Aorta (tissue), 5 donors: ENCODE results near the gene FANCC. TPM values are rescaled to one million over a fixed set of nuclear protein-coding genes. Genes with fewer than 3 reads are reported as not detected.
"Not testable (repeated sequence)": the region's sequence is repeated elsewhere in the genome, so short reads cannot be mapped to it uniquely, and the experiment has no call there.

Source experiments
- ATAC-seq: fragments of 200-7000 bp; cut with Tn5 transposase; one replicate; pipeline ENCODE4 v1.9.1; 2022; ENCODE audit warnings: moderate library complexity; ENCODE audit not compliant: low FRiP score
- DNase-seq, 2 donors: peaks; one replicate each; pipeline ENCODE4 v3.0.0-alpha.2; 2020
- H3K27ac ChIP-seq, 2 donors: one replicate each; pipeline ENCODE4 v1.5.1; 2013; ENCODE audit warnings: low read length in 2 of 2, mild to moderate bottlenecking in 2 of 2, moderate library complexity in 2 of 2, control low read depth in 1 of 2, inconsistent platforms in 1 of 2, low read depth in 1 of 2
- H3K27me3 ChIP-seq, 2 donors: one replicate each; pipeline ENCODE4 v1.6.1; 2013; ENCODE audit warnings: control low read depth in 1 of 2, low read length in 1 of 2, mild to moderate bottlenecking in 1 of 2, moderate library complexity in 1 of 2; ENCODE audit not compliant: insufficient read depth in 2 of 2, control insufficient read depth in 1 of 2
- H3K36me3 ChIP-seq, 2 donors: one replicate each; pipeline ENCODE4 v1.6.1; 2013; ENCODE audit warnings: control low read depth in 1 of 2, low read length in 1 of 2, mild to moderate bottlenecking in 1 of 2; ENCODE audit not compliant: insufficient read depth in 2 of 2, control insufficient read depth in 1 of 2
- H3K4me1 ChIP-seq, 2 donors: one replicate each; pipeline ENCODE4 v1.6.1; 2013; ENCODE audit warnings: low read length in 2 of 2, control low read depth in 1 of 2, mild to moderate bottlenecking in 1 of 2, moderate library complexity in 1 of 2; ENCODE audit not compliant: insufficient read depth in 2 of 2, control insufficient read depth in 1 of 2
- H3K4me3 ChIP-seq, 2 donors: one replicate each; pipeline ENCODE4 v1.5.1; 2013; ENCODE audit warnings: low read length in 2 of 2, control low read depth in 1 of 2, mild to moderate bottlenecking in 1 of 2
- H3K9me3 ChIP-seq: one replicate; pipeline ENCODE4 v1.6.1; 2013; ENCODE audit warnings: mild to moderate bottlenecking, low read length; ENCODE audit not compliant: control insufficient read depth
- WGBS, 2 donors: extraction: QIAGEN DNeasy Blood & Tissue Kit; methylation state at CpG; one replicate each; pipeline ENCODE4 v1.1.7; 2013; 5-methylcytosine and 5-hydroxymethylcytosine counted together
- intact Hi-C, 2 donors: fragments of 100-400 bp; cut with DNase I; formaldehyde crosslinking; loops; one replicate each; pipeline versions ENCODE4 v1.14.2 to v1.15.0; 2022
- polyA plus RNA-seq, 2 donors: library from polyadenylated mRNA; stranded (reverse); fragments of 200-250 nt; gene quantifications; one replicate each; pipeline ENCODE4 v1.2.3, GENCODE V29; 2013
- total RNA-seq, 2 donors: library from RNA; stranded (reverse); fragmentation: NEBNext Ultra II Directional; extraction: Animal tissue kit (Norgen Biotek cat#: 25700); gene quantifications; one replicate each; pipeline ENCODE4 v1.2.1, GENCODE V29; 2021
- donor health status: healthy with polysubstance abuse.
- donor health status: Bipolar disorder and iron deficiency.
- donor health status: DM: no; HTN: no; CAD: no.
- donor health status: DM: no; HTN: no; CAD: no.
- donor health status: DM: yes; HTN: yes; CAD: no.

The FANCC gene
- total and polyA plus RNA-seq, 4 donors: 1.5 to 10.9 (median 5.8) TPM

DNA sequence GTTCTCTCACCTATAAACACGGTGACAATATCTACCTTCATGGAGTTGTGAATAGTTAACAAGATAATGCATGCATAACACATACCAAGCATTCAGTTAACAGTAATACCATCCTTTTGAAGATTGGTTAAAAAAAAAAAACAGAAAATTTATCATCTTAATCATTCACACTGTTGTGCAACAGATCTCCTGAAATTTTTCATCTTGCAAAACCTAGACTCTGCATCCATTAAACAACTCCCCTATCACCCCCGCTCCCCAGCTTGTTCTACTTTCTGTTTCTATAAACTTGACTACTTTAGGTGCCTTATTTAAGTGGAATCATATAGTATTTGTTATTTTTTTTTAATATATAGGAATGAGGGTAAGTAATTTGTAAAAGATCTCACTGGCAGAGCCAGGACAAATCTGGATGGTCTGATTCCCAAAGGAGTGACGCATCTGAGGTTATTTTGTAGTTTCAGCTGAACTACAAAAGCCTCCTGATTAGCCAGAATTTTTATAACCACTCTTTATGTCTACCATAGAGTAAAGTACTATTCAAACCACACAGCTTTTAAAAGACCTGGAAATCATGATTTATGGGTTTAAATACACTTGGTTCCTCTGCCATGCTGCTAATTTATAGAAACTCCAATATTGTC, 93.0 kb downstream of the FANCC start:
- DNase-seq: no peak
- Histone ChIP-seq H3K4me1 (no peaks in the 10 kb centered on the region), H3K4me3 (no peak overlapping the region), H3K9me3 (no peaks in the 10 kb centered on the region), H3K27ac (no peak overlapping the region), H3K36me3 (no peaks in the 10 kb centered on the region), H3K27me3 (no peaks in the 10 kb centered on the region)
- 93 to 94% methylated on average over 3 of the region's 3 CpGs for WGBS, 2 donors
- intact Hi-C loops: no loop called here
- no peak for ATAC-seq

DNA sequence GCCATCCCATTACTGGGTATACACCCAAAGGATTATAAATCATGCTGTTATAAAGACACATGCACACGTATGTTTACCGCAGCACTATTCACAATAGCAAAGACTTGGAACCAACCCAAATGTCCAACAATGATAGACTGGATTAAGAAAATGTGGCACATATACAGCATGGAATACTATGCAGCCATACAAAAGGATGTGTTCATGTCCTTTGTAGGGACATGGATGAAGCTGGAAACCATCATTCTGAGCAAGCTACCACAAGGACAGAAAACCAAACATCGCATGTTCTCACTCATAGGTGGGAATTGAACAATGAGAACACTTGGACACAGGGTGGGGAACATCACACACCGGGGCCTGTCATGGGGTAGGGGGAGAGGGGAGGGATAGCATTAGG, 97.2 kb downstream of the FANCC start:
- H3K4me3 ChIP-seq, H3K9me3 ChIP-seq, H3K36me3 ChIP-seq, H3K27me3 ChIP-seq, H3K27ac ChIP-seq, ATAC-seq, intact Hi-C loops, H3K4me1 ChIP-seq, DNase-seq: not testable (repeated sequence)
- WGBS, 2 donors: 74 to 100% methylated on average over 4 of the region's 4 CpGs

DNA sequence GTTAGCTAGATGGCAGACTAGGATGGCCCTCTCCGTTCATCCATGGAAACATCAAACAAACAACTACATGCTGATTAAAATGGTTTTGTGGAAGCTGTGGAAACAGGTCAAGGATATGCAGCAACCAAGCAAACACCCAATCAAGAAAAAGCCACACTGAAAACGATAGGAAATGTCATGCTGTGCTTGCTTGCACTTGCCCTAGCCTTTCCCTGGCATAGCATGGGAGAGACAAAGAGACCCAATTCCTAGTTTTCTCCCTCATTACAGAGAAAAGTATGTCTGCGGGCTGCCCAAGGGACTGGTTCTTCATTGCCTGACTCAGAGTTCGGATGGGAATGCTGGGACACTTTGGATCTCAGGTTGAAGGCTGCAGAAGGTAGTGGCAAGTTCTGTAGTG, 98.7 kb downstream of the FANCC start:
- no peak overlapping the region for H3K27ac ChIP-seq
- no peak for DNase-seq
- no peak for ATAC-seq
- intact Hi-C loops: no loop called here
- WGBS, 2 donors: 80 to 83% methylated on average over 4 of the region's 4 CpGs
- no peaks in the 10 kb centered on the region for H3K36me3 ChIP-seq
- no peaks in the 10 kb centered on the region for H3K9me3 ChIP-seq
- H3K4me3 ChIP-seq: no peak overlapping the region
- no peaks in the 10 kb centered on the region for H3K27me3 ChIP-seq
- H3K4me1 ChIP-seq: no peaks in the 10 kb centered on the region

DNA sequence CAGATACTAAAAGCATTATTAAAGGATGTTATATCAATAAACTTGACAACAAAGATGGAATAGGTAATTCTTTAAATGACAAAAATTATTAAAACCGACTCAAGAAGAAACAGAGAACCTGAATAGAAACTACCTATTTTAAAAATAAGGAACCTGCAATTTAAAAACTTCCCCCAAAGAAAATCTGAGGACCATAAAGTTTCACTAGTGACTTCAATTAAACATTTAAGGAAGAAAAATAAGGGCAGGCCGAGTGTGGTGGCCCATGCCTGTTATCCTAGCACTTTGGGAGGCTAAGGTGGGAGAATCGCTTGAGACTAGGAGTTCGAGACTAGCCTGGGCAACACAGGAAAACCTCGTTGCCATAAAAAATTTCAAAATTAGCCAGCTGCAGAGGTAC, 99.6 kb downstream of the FANCC start:
- Histone ChIP-seq H3K9me3 (no peaks in the 10 kb centered on the region), H3K27me3 (no peaks in the 10 kb centered on the region), H3K36me3 (no peaks in the 10 kb centered on the region), H3K27ac (no peak overlapping the region), H3K4me3 (no peak overlapping the region), H3K4me1 (no peaks in the 10 kb centered on the region)
- ATAC-seq (no peak), DNase-seq (no peak)
- intact Hi-C loops: no loop called here
- WGBS, 2 donors: 92 to 96% methylated on average over 5 of the region's 5 CpGs

DNA sequence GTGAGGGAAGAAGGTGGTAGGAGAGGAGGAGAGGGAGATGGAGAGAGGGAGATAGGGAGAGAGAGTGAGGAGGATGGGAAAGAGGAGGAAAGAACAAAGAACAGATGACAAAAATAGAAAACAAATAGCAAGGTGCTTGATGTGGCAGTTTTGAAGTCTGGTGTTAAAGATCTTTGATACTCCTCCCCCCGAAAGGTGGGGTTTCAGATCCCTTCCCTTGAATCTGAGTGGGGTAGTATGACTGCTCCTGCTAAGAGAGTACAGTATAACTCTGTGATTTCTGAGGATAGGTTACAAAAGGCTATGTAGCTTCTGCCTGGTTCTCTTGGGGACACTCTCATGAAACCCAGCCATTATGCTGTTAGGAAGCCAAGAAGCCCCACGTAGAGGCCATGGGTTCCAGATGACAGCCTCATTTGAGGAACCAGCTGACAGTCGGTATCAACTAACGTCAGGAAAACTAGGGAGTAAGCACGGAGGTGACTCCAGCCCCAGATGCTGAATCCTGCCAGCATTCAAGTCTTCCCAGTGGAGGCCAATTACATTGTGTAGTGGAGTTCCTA, 102.1 kb downstream of the FANCC start:
- H3K36me3 ChIP-seq: no peaks in the 10 kb centered on the region
- no peak for DNase-seq
- ATAC-seq: no peak
- no peak overlapping the region for H3K4me3 ChIP-seq
- H3K9me3 ChIP-seq: no peaks in the 10 kb centered on the region
- WGBS, 2 donors: 93 to 94% methylated on average over 5 of the region's 5 CpGs
- no peaks in the 10 kb centered on the region for H3K27me3 ChIP-seq
- intact Hi-C loops: no loop called here
- H3K4me1 ChIP-seq: no peaks in the 10 kb centered on the region
- no peak overlapping the region for H3K27ac ChIP-seq

DNA sequence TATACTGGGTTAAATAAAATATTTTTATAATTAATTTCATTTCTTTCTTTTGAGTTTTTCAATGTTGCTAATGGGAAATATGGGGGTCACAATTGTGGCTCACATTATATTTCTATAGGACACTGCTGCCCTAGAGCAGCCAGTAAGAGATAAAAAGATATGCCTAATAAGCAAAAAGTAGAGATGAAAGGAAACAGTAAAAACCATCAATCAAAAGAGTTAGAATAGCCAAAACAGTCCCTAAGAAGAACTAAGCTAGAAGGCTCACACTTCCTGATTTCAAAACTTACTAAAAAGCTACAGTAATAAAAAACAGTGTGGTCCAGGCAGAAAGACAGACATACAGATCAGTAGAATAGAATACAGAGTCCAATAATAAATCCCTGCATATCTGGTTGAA, 104.4 kb downstream of the FANCC start:
- H3K27ac ChIP-seq: no peak overlapping the region
- H3K27me3 ChIP-seq: no peaks in the 10 kb centered on the region
- no peak overlapping the region for H3K4me3 ChIP-seq
- ATAC-seq (no peak), DNase-seq (no peak)
- intact Hi-C loops: no loop called here
- H3K36me3 ChIP-seq: no peaks in the 10 kb centered on the region
- H3K4me1 ChIP-seq: no peaks in the 10 kb centered on the region
- no peaks in the 10 kb centered on the region for H3K9me3 ChIP-seq

DNA sequence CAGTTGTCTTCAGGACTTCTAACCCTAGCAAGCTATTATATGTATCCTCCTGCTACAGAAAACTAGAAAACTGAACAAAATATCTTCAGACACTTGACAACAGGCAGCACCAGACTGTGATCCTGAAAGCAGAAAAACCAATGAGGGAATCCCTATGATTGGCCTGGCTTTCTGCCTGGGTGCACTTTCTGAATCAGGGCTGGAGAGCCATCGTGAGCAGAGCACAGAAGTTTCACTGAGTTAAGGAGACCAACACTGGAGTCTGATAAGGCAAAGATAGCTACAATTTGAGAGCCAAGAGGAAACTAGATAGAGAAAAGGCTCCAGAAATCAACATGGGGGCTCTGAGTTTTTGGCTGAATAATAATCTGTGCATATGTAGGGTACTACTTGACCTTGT, 106.5 kb downstream of the FANCC start:
- intact Hi-C loops: no loop called here
- Histone ChIP-seq H3K4me1 (no peaks in the 10 kb centered on the region), H3K27me3 (no peaks in the 10 kb centered on the region), H3K9me3 (no peaks in the 10 kb centered on the region), H3K4me3 (no peak overlapping the region), H3K27ac (no peak overlapping the region), H3K36me3 (no peaks in the 10 kb centered on the region)
- WGBS, 2 donors: 39 to 44% methylated on average over 1 of the region's 1 CpG
- DNase-seq: no peak
- no peak for ATAC-seq

DNA sequence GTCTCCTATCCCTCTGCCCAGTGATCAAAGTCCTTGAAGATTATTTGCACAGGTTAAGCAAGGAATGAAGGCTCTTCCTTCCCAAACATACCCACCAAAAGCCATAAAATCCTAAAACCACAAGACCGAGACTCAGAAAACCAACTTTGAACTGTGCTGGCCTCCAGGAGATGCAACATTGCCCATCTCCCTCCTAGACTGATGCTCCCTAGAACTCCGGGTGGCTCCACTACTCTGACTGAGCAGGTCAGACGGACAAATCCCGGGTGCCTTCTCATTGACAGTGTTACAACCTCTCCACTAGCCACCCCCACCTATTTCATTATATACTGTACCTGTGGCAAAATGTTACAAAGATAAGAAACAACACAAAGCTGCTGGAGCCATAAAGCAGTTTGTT, 110.1 kb downstream of the FANCC start:
- H3K27ac ChIP-seq: no peak overlapping the region

DNA sequence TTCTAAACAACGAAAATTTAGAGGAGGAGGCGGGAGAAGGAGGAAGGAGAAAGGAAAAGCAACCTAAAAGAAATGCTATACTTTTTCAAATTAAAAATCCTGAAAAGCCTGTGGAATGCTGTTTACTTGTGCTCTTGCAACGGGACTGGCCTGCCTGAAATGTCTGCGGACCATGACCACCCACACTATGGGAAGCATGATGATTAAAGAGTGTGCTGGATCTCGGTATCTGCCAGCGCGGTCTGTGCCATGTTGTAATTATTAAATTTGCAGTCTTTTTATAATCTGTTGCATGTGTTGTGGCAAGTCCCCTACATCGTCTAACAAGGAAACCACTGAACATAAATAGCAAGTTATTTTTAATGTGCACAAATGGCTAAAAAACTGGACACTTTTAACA, 111.4 kb downstream of the FANCC start:
- DNase-seq (no peak), ATAC-seq (no peak)
- no peaks in the 10 kb centered on the region for H3K36me3 ChIP-seq
- H3K4me1 ChIP-seq: no peaks in the 10 kb centered on the region
- intact Hi-C loops: no loop called here
- H3K27ac ChIP-seq: no peak overlapping the region
- WGBS, 2 donors: 62 to 69% methylated on average over 8 of the region's 8 CpGs
- H3K4me3 ChIP-seq: no peak overlapping the region
- H3K9me3 ChIP-seq: no peaks in the 10 kb centered on the region
- H3K27me3 ChIP-seq: no peaks in the 10 kb centered on the region

More for the DNA sequence above, 110.1 kb downstream of the FANCC start:
- Histone ChIP-seq H3K27me3 (no peaks in the 10 kb centered on the region), H3K4me1 (no peaks in the 10 kb centered on the region), H3K4me3 (no peak overlapping the region), H3K9me3 (no peaks in the 10 kb centered on the region), H3K36me3 (no peaks in the 10 kb centered on the region)
- ATAC-seq (no peak), DNase-seq (no peak)
- intact Hi-C loops: no loop called here
- 93 to 94% methylated on average over 4 of the region's 4 CpGs for WGBS, 2 donors
